NCI-H226 (cell line): ENCODE measurements around the gene ZNF491.
"Not testable (repeated sequence)": the region's sequence is repeated elsewhere in the genome, so short reads cannot be mapped to it uniquely, and the experiment has no call there.

ENCODE experiments used
- DNase-seq: peaks from one replicate; pipeline ENCODE4 v3.0.0-alpha.2; 2015

The ZNF491 gene

GRCh38 chr19:11798391-11799330 is at the start of gene ZNF491:
ZNF491 (plus strand) TSS chr19:11798523; CDS start chr19:11805954, 7,431 bp downstream.
- no peak for DNase-seq

- no peak for DNase-seq
Measured at GRCh38 chr19:11749751-11750150, 48.6 kb upstream of the ZNF491 start.

- DNase-seq, result no peak
Measured at GRCh38 chr19:11752244-11752736, 46.0 kb upstream of the ZNF491 start.

GRCh38 chr19:11754663-11755062 is 43.7 kb upstream of the ZNF491 start:
- no peak for DNase-seq

GRCh38 chr19:11756965-11757364 is 41.4 kb upstream of the ZNF491 start:
- DNase-seq, result no peak

GRCh38 chr19:11759805-11760204 is 38.5 kb upstream of the ZNF491 start:
- no peak for DNase-seq

GRCh38 chr19:11763117-11763516 is 35.2 kb upstream of the ZNF491 start:
- DNase-seq, result no peak

GRCh38 chr19:11763611-11764010 is 34.7 kb upstream of the ZNF491 start:
- no peak for DNase-seq

- peak; percentile 90 for DNase-seq
Measured at GRCh38 chr19:11766597-11767591, 31.4 kb upstream of the ZNF491 start, which contains the start of gene ZNF441. ZNF441 (plus strand) TSS chr19:11767000; CDS start chr19:11767194, 194 bp downstream.

GRCh38 chr19:11767633-11768133 is 30.6 kb upstream of the ZNF491 start:
- DNase-seq, result no peak

GRCh38 chr19:11769995-11770394 is 28.3 kb upstream of the ZNF491 start:
- DNase-seq, result no peak

GRCh38 chr19:11771520-11771919 is 26.8 kb upstream of the ZNF491 start:
- not testable (repeated sequence) for DNase-seq

GRCh38 chr19:11776669-11777068 is 21.7 kb upstream of the ZNF491 start:
- not testable (repeated sequence) for DNase-seq

- no peak for DNase-seq
Measured at GRCh38 chr19:11780431-11781020, 17.8 kb upstream of the ZNF491 start.

- no peak for DNase-seq
Measured at GRCh38 chr19:11781295-11782057, 16.8 kb upstream of the ZNF491 start.

- no peak for DNase-seq
Measured at GRCh38 chr19:11783767-11784166, 14.6 kb upstream of the ZNF491 start.

- DNase-seq, result no peak
Measured at GRCh38 chr19:11784356-11784755, 14.0 kb upstream of the ZNF491 start.

- DNase-seq, result no peak
Measured at GRCh38 chr19:11787536-11787935, 10.8 kb upstream of the ZNF491 start.

GRCh38 chr19:11792942-11793341 is 5.4 kb upstream of the ZNF491 start:
- DNase-seq, result no peak

GRCh38 chr19:11797491-11797890 is 832 bp upstream of the ZNF491 start:
- DNase-seq, result peak; percentile 37

- DNase-seq, result no peak
Measured at GRCh38 chr19:11806354-11807098, 8.2 kb downstream of the ZNF491 start.
